CD14-positive monocyte (primary cell): Measurements from ENCODE around the gene LYRM2. TPM values are rescaled to one million over a fixed set of nuclear protein-coding genes. Genes with fewer than 3 reads are reported as not detected.
A peak's percentile ranks its signal among the peaks of the same experiment; 100 is the strongest.

Experiments
- DNase-seq, 3 donors: peaks; one replicate each; pipeline ENCODE4 v3.0.0-alpha.2; 2011 to 2022
- H2AFZ ChIP-seq: 2 replicates; pipeline ENCODE4 v1.6.0; 2012; ENCODE audit warnings: mild to moderate bottlenecking, low read depth, low read length, inconsistent platforms; ENCODE audit not compliant: insufficient read depth, poor library complexity, severe bottlenecking
- H3K27ac ChIP-seq, 2 donors: 1 replicate in 1 of 2; 2 replicates in 1 of 2; pipeline ENCODE4 v1.5.1; 2012 to 2013; ENCODE audit warnings: low read length in 2 of 2, control low read depth in 1 of 2, inconsistent platforms in 1 of 2, low read depth in 1 of 2, mild to moderate bottlenecking in 1 of 2
- H3K27me3 ChIP-seq, 2 donors: one replicate each; pipeline versions ENCODE4 v1.6.0 to v1.6.1; 2011 to 2013; ENCODE audit warnings: low read length in 2 of 2; ENCODE audit not compliant: control insufficient read depth in 2 of 2, insufficient read depth in 2 of 2
- H3K36me3 ChIP-seq, 2 donors: replicated peaks in 1 of 2; 1 replicate in 1 of 2; 2 replicates in 1 of 2; pipeline versions ENCODE4 v1.5.1 to v1.6.1; 2012 to 2013; ENCODE audit warnings: low read length in 2 of 2, control low read depth in 1 of 2, inconsistent platforms in 1 of 2, mild to moderate bottlenecking in 1 of 2; ENCODE audit not compliant: insufficient read depth in 2 of 2, control insufficient read depth in 1 of 2
- H3K4me1 ChIP-seq, 2 donors: 1 replicate in 1 of 2; 2 replicates in 1 of 2; pipeline versions ENCODE4 v1.5.1 to v1.6.1; 2012 to 2013; ENCODE audit warnings: low read length in 2 of 2, control low read depth in 1 of 2, inconsistent platforms in 1 of 2, mild to moderate bottlenecking in 1 of 2, moderate library complexity in 1 of 2; ENCODE audit not compliant: insufficient read depth in 2 of 2, control insufficient read depth in 1 of 2
- H3K4me2 ChIP-seq: replicated peaks from 2 replicates; pipeline ENCODE3; 2012; ENCODE audit warnings: low read length, moderate library complexity, mild to moderate bottlenecking; ENCODE audit not compliant: poor library complexity, severe bottlenecking; ENCODE audit errors: extremely low read depth
- H3K4me3 ChIP-seq, 3 experiments: fragments of 200-600 bp in 1 of 3; sonication (generic) in 1 of 3; replicated peaks in 1 of 3; 1 replicate in 2 of 3; 2 replicates in 1 of 3; pipeline ENCODE4 v1.5.1; 2011 to 2013; ENCODE audit warnings: low read length in 3 of 3, mild to moderate bottlenecking in 3 of 3, control low read depth in 2 of 3, low read depth in 2 of 3, inconsistent platforms in 1 of 3, moderate library complexity in 1 of 3
- H3K79me2 ChIP-seq: 2 replicates; pipeline ENCODE4 v1.6.0; 2012; ENCODE audit warnings: mild to moderate bottlenecking, control low read depth, inconsistent platforms, low read length, moderate library complexity; ENCODE audit not compliant: insufficient read depth
- H3K9ac ChIP-seq: 2 replicates; pipeline ENCODE4 v1.6.0; 2017; ENCODE audit warnings: low read length, mild to moderate bottlenecking; ENCODE audit not compliant: insufficient read depth, poor library complexity, severe bottlenecking
- H3K9me3 ChIP-seq, 2 donors: replicated peaks in 1 of 2; 1 replicate in 1 of 2; 2 replicates in 1 of 2; pipeline versions ENCODE4 v1.5.1 to v1.6.1; 2012 to 2013; ENCODE audit warnings: low read length in 2 of 2, control low read depth in 1 of 2; ENCODE audit not compliant: control insufficient read depth in 1 of 2, insufficient read depth in 1 of 2
- H4K20me1 ChIP-seq: 2 replicates; pipeline ENCODE4 v1.6.0; 2012; ENCODE audit warnings: mild to moderate bottlenecking, low read length, control low read depth, moderate library complexity; ENCODE audit not compliant: insufficient read depth
- H3K27ac Mint-ChIP-seq, 7 donors: one replicate each; pipeline ENCODE4 v1.8.0; 2020; ENCODE audit warnings: mild to moderate bottlenecking in 7 of 7, mixed read lengths in 7 of 7, moderate library complexity in 6 of 7, inconsistent platforms in 2 of 7
- H3K27me3 Mint-ChIP-seq, 3 donors: one replicate each; pipeline ENCODE4 v1.8.0; 2021 to 2022; ENCODE audit warnings: low read depth in 3 of 3, mild to moderate bottlenecking in 3 of 3, mixed read lengths in 3 of 3, moderate library complexity in 3 of 3, inconsistent platforms in 1 of 3
- H3K36me3 Mint-ChIP-seq, 2 donors: one replicate each; pipeline ENCODE4 v1.8.0; 2020; ENCODE audit warnings: mixed read lengths in 2 of 2, inconsistent platforms in 1 of 2, mild to moderate bottlenecking in 1 of 2
- H3K4me1 Mint-ChIP-seq: one replicate; pipeline ENCODE4 v1.8.0; 2020; ENCODE audit warnings: mild to moderate bottlenecking, mixed read lengths
- H3K4me3 Mint-ChIP-seq, 2 donors: one replicate each; pipeline ENCODE4 v1.8.0; 2020; ENCODE audit warnings: mild to moderate bottlenecking in 2 of 2, mixed read lengths in 2 of 2, moderate library complexity in 1 of 2
- H3K9me3 Mint-ChIP-seq, 7 donors: one replicate each; pipeline ENCODE4 v1.8.0; 2020 to 2022; ENCODE audit warnings: mixed read lengths in 7 of 7, mild to moderate bottlenecking in 6 of 7, moderate library complexity in 6 of 7, inconsistent platforms in 2 of 7
- WGBS: methylation state at CpG from one replicate; pipeline ENCODE4 v1.1.5; 2013; ENCODE audit warnings: missing lambda C conversion rate; ENCODE audit not compliant: insufficient coverage; 5-methylcytosine and 5-hydroxymethylcytosine counted together
- intact Hi-C, 2 donors: fragments of 100-400 bp; cut with micrococcal nuclease; formaldehyde crosslinking; loops; one replicate each; pipeline versions ENCODE4 v1.15.0 to v1.15.1; 2023
- polyA plus RNA-seq, 3 donors: library from polyadenylated mRNA; depleted of rRNA in 1 of 3; unstranded in 2 of 3; stranded (reverse) in 1 of 3; fragments of 300-500 nt in 2 of 3; fragments of >200 nt in 1 of 3; fragmentation: Illumina TruSeq in 2 of 3; gene quantifications; 1 replicate in 2 of 3; 2 replicates in 1 of 3; pipeline ENCODE4 v1.2.3, GENCODE V29; 2012 to 2021
- TF ChIP-seq, protein P1 (sequence below): fragments of 200-600 bp; IDR thresholded peaks from one replicate; pipeline ENCODE4 v1.8.0; 2022; ENCODE audit warnings: antibody characterized with exemption, mild to moderate bottlenecking

LYRM2 gene
- polyA plus RNA-seq, 3 donors = 13.2 to 64.0 (median 58.1) TPM

- Mint-ChIP-seq H3K4me1 (no peaks in the 10 kb centered on the region), H3K4me3 (no peak overlapping the region), H3K27me3 (peaks cover 0 to 1% (median 0%) of the 10 kb centered on the region in 3 donors), H3K36me3 (peaks cover 0 to 2% of the 10 kb centered on the region in 2 donors), H3K27ac (no peak overlapping the region), H3K9me3 (no peaks in the 10 kb centered on the region)
- intact Hi-C loops = no loop called here
- 95% methylated on average over 5 of the region's 5 CpGs for WGBS
- TF ChIP-seq, protein P1, sequence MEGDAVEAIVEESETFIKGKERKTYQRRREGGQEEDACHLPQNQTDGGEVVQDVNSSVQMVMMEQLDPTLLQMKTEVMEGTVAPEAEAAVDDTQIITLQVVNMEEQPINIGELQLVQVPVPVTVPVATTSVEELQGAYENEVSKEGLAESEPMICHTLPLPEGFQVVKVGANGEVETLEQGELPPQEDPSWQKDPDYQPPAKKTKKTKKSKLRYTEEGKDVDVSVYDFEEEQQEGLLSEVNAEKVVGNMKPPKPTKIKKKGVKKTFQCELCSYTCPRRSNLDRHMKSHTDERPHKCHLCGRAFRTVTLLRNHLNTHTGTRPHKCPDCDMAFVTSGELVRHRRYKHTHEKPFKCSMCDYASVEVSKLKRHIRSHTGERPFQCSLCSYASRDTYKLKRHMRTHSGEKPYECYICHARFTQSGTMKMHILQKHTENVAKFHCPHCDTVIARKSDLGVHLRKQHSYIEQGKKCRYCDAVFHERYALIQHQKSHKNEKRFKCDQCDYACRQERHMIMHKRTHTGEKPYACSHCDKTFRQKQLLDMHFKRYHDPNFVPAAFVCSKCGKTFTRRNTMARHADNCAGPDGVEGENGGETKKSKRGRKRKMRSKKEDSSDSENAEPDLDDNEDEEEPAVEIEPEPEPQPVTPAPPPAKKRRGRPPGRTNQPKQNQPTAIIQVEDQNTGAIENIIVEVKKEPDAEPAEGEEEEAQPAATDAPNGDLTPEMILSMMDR = no peak
- H3K9me3 ChIP-seq = no peaks in the 10 kb centered on the region
- no peak overlapping the region for H2AFZ ChIP-seq
- no peaks in the 10 kb centered on the region for H3K27me3 ChIP-seq
- H3K4me1 ChIP-seq = no peaks in the 10 kb centered on the region
- H3K27ac ChIP-seq = no peak overlapping the region
- H3K36me3 ChIP-seq = no peaks in the 10 kb centered on the region
- H3K4me2 ChIP-seq = no peak overlapping the region
- H3K4me3 ChIP-seq = no peak overlapping the region
- no peak overlapping the region for H3K9ac ChIP-seq
- no peaks in the 10 kb centered on the region for H4K20me1 ChIP-seq
- H3K79me2 ChIP-seq = no peaks in the 10 kb centered on the region
- no peak for DNase-seq
These were observed 32.7 kb downstream of the LYRM2 start for GRCh38 chr6:89605861-89606260.

- Histone ChIP-seq H4K20me1 (no peaks in the 10 kb centered on the region), H3K9ac (no peak overlapping the region), H3K4me3 (no peak overlapping the region), H3K9me3 (no peaks in the 10 kb centered on the region), H3K36me3 (no peaks in the 10 kb centered on the region), H3K27me3 (no peaks in the 10 kb centered on the region), H3K79me2 (no peaks in the 10 kb centered on the region), H3K4me2 (no peak overlapping the region), H3K4me1 (no peaks in the 10 kb centered on the region), H2AFZ (no peak overlapping the region), H3K27ac (no peak overlapping the region)
- H3K4me1 Mint-ChIP-seq = no peaks in the 10 kb centered on the region
- no peak for DNase-seq
- H3K27ac Mint-ChIP-seq = peak overlapping the region in 1 of 7 donors; percentile 46
- TF ChIP-seq, protein P1 = no peak
- no peak overlapping the region for H3K4me3 Mint-ChIP-seq
- intact Hi-C loops = no loop called here
- peaks cover 0 to 1% (median 0%) of the 10 kb centered on the region in 3 donors for H3K27me3 Mint-ChIP-seq
- no peaks in the 10 kb centered on the region for H3K9me3 Mint-ChIP-seq
- WGBS = 80% methylated on average over 1 of the region's 5 CpGs
- H3K36me3 Mint-ChIP-seq = peaks cover 0 to 2% of the 10 kb centered on the region in 2 donors
These were observed 33.9 kb downstream of the LYRM2 start for GRCh38 chr6:89604653-89605052.
